Astrocyte (in vitro differentiated cells and primary cell): ENCODE results near the gene PTGR3. TPM values are rescaled to one million over a fixed set of nuclear protein-coding genes. Genes with fewer than 3 reads are reported as not detected.
"Not testable (repeated sequence)": the region's sequence is repeated elsewhere in the genome, so short reads cannot be mapped to it uniquely, and the experiment has no call there.

Source experiments
- DNase-seq: peaks from one replicate; pipeline ENCODE4 v3.0.0-alpha.2; 2010; ENCODE audit warnings: low read depth
- FAIRE-seq: peaks from 2 replicates; lab custom pipeline; 2011; peaks lifted over from hg19 to GRCh38; lab: Jason Lieb, UNC
- H2AFZ ChIP-seq: 2 replicates; pipeline ENCODE4 v1.6.0; 2012; ENCODE audit warnings: low read depth, low read length, inconsistent platforms
- H3K27ac ChIP-seq: 2 replicates; pipeline ENCODE4 v1.5.1; 2011; ENCODE audit warnings: low read depth, low read length, inconsistent platforms
- H3K27me3 ChIP-seq: 2 replicates; pipeline ENCODE4 v1.6.0; 2011; ENCODE audit warnings: low read length, inconsistent platforms; ENCODE audit not compliant: insufficient read depth
- H3K36me3 ChIP-seq: 2 replicates; pipeline ENCODE4 v1.5.1; 2011; ENCODE audit warnings: low read length, inconsistent platforms; ENCODE audit not compliant: insufficient read depth
- H3K4me1 ChIP-seq: 2 replicates; pipeline ENCODE4 v1.5.1; 2011; ENCODE audit warnings: low read length, inconsistent platforms; ENCODE audit not compliant: insufficient read depth
- H3K4me2 ChIP-seq: 2 replicates; pipeline ENCODE4 v1.6.0; 2012; ENCODE audit warnings: low read length, inconsistent platforms
- H3K4me3 ChIP-seq: 2 replicates; pipeline ENCODE4 v1.5.1; 2011; ENCODE audit warnings: low read depth, mild to moderate bottlenecking, low read length, inconsistent platforms; ENCODE audit not compliant: insufficient read depth
- H3K79me2 ChIP-seq: 2 replicates; pipeline ENCODE4 v1.6.0; 2012; ENCODE audit warnings: mild to moderate bottlenecking, low read length, inconsistent platforms; ENCODE audit not compliant: insufficient read depth
- H3K9ac ChIP-seq: 2 replicates; pipeline ENCODE4 v1.6.0; 2012; ENCODE audit warnings: mild to moderate bottlenecking, low read length, inconsistent platforms
- H3K9me3 ChIP-seq: 2 replicates; pipeline ENCODE4 v1.5.1; 2012; ENCODE audit warnings: low read depth, mild to moderate bottlenecking, low read length, inconsistent platforms; ENCODE audit not compliant: insufficient read depth
- H4K20me1 ChIP-seq: 2 replicates; pipeline ENCODE4 v1.6.0; 2012; ENCODE audit warnings: low read length, inconsistent platforms; ENCODE audit not compliant: insufficient read depth
- H3K27ac Mint-ChIP-seq: one replicate; pipeline ENCODE4 v1.8.0; 2021; ENCODE audit warnings: mild to moderate bottlenecking, mixed read lengths; ENCODE audit not compliant: unreplicated experiment
- H3K27me3 Mint-ChIP-seq: one replicate; pipeline ENCODE4 v1.8.0; 2021; ENCODE audit warnings: low read depth, mixed read lengths; ENCODE audit not compliant: unreplicated experiment
- H3K36me3 Mint-ChIP-seq: one replicate; pipeline ENCODE4 v1.8.0; 2021; ENCODE audit warnings: low read depth, mixed read lengths; ENCODE audit not compliant: unreplicated experiment
- H3K4me1 Mint-ChIP-seq: one replicate; pipeline ENCODE4 v1.8.0; 2021; ENCODE audit warnings: low read depth, mixed read lengths; ENCODE audit not compliant: unreplicated experiment
- H3K4me3 Mint-ChIP-seq: one replicate; pipeline ENCODE4 v1.8.0; 2021; ENCODE audit warnings: mild to moderate bottlenecking, moderate library complexity, mixed read lengths; ENCODE audit not compliant: unreplicated experiment
- H3K9me3 Mint-ChIP-seq: one replicate; pipeline ENCODE4 v1.8.0; 2021; ENCODE audit warnings: mild to moderate bottlenecking, mixed read lengths; ENCODE audit not compliant: unreplicated experiment
- CTCF ChIP-seq: IDR thresholded peaks from 2 replicates; pipeline ENCODE4 v1.5.1; 2011; ENCODE audit warnings: low read depth, mild to moderate bottlenecking, inconsistent platforms, low read length, moderate library complexity; ENCODE audit not compliant: insufficient read depth
- EZH2 ChIP-seq: IDR thresholded peaks from 2 replicates; pipeline ENCODE4 v1.6.1; 2012; ENCODE audit warnings: mild to moderate bottlenecking, low read length, inconsistent platforms; ENCODE audit not compliant: insufficient read depth
- total RNA-seq: library from RNA; stranded (reverse); gene quantifications from 2 replicates; pipeline ENCODE4 v1.2.1, GENCODE V29; 2021

Gene PTGR3
- total RNA-seq, 1 donor from 2014 or later, result 8.4 TPM

DNA sequence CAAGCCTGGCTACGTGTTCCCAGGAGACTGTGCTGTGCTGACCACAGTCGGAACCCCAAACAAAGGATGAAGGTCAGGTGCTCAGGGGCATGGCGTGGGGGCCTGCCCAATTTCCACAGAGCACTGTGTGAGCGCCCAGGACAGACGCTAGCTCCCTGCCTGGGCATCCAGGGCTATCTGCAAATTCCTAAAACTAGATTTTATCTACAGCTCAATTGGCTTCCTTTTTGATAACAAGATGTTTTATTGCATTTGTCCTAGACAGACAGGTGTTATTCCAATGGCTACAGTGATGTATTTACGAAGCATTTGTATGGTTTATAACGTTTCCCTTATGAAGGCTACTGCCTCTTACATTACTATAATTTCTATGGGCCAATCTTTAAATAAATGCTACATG, 16.0 kb downstream of the PTGR3 start:
- DNase-seq (no peak), FAIRE-seq (no peak)
- Histone ChIP-seq H3K36me3 (no peaks in the 10 kb centered on the region), H2AFZ (no peak overlapping the region), H3K4me2 (no peak overlapping the region), H3K27ac (no peak overlapping the region), H3K9ac (no peak overlapping the region), H3K9me3 (no peaks in the 10 kb centered on the region), H3K27me3 (no peaks in the 10 kb centered on the region), H3K4me3 (no peak overlapping the region), H4K20me1 (no peaks in the 10 kb centered on the region), H3K4me1 (no peaks in the 10 kb centered on the region), H3K79me2 (no peaks in the 10 kb centered on the region)
- TF ChIP-seq CTCF (no peak), EZH2 (no peak)
- Mint-ChIP-seq H3K4me1 (no peaks in the 10 kb centered on the region), H3K27me3 (peaks cover 16% of the 10 kb centered on the region), H3K9me3 (no peaks in the 10 kb centered on the region), H3K4me3 (no peak overlapping the region), H3K36me3 (no peaks in the 10 kb centered on the region), H3K27ac (no peak overlapping the region)

- no peak overlapping the region for H3K4me2 ChIP-seq
- no peak for TF ChIP-seq CTCF
- no peak for TF ChIP-seq EZH2
- Mint-ChIP-seq H3K27me3 (peaks cover 23% of the 10 kb centered on the region), H3K36me3 (no peaks in the 10 kb centered on the region), H3K9me3 (peaks cover 2% of the 10 kb centered on the region), H3K4me1 (no peaks in the 10 kb centered on the region), H3K27ac (no peak overlapping the region), H3K4me3 (no peak overlapping the region)
- H3K9ac ChIP-seq, result no peak overlapping the region
- no peak for FAIRE-seq
- no peaks in the 10 kb centered on the region for H3K4me1 ChIP-seq
- no peaks in the 10 kb centered on the region for H3K79me2 ChIP-seq
- no peaks in the 10 kb centered on the region for H3K27me3 ChIP-seq
- H3K4me3 ChIP-seq, result no peak overlapping the region
- H3K36me3 ChIP-seq, result no peaks in the 10 kb centered on the region
- no peaks in the 10 kb centered on the region for H3K9me3 ChIP-seq
- H2AFZ ChIP-seq, result no peak overlapping the region
- no peaks in the 10 kb centered on the region for H4K20me1 ChIP-seq
- H3K27ac ChIP-seq, result no peak overlapping the region
- DNase-seq, result no peak
Observed at GRCh38 chr18:75189696-75190095, 19.2 kb downstream of the PTGR3 start.

- not testable (repeated sequence) for H3K4me1 ChIP-seq, H3K36me3 Mint-ChIP-seq, H3K36me3 ChIP-seq, H4K20me1 ChIP-seq, H3K4me1 Mint-ChIP-seq, H3K9ac ChIP-seq, H3K4me2 ChIP-seq, H3K9me3 ChIP-seq, DNase-seq, H3K79me2 ChIP-seq, H3K4me3 Mint-ChIP-seq, H3K27me3 ChIP-seq, H2AFZ ChIP-seq, H3K4me3 ChIP-seq, H3K9me3 Mint-ChIP-seq, H3K27ac ChIP-seq, H3K27ac Mint-ChIP-seq, FAIRE-seq
- peaks cover 19% of the 10 kb centered on the region for H3K27me3 Mint-ChIP-seq
Observed at GRCh38 chr18:75187702-75188101, 21.2 kb downstream of the PTGR3 start.
